GM13977 (cell line): ENCODE measurements around the gene NKX2-4.

Experiments
- DNase-seq: peaks from one replicate; pipeline ENCODE4 v3.0.0; 2012; ENCODE audit warnings: low spot score
- CTCF ChIP-seq: IDR thresholded peaks from 2 replicates; pipeline ENCODE4 v1.5.1; 2012; ENCODE audit warnings: mild to moderate bottlenecking, control low read depth; ENCODE audit not compliant: insufficient read depth; ENCODE audit errors: extremely low read depth, missing control alignments
- in situ Hi-C: fragments of 300-500 bp; cut with MboI; formaldehyde crosslinking; loops from one replicate; pipeline ENCODE4 v1.12.0; 2022; ENCODE audit warnings: low sequenced_read_pairs, low pct_unique_long_range_greater_than_20kb, mixed read lengths, inconsistent platforms; ENCODE audit not compliant: unreplicated experiment

Gene NKX2-4

DNA sequence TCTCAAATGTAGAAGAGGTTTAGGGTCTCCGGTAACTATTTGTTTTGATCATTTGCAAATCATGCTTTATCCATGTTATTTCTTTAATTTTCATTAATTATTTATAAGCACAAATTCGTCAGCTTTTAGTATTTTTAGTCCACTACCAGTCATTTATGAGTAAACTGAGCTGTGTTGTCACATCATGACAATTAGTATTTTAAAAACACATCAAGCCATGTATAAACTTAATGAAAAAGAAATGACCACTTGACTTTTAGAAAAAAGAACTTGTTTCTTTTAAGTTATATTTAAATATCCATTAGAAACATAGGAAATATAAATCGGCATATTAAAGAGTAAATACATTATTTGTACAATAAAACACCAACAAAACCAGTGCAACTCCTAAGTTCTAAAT, 2.8 kb downstream of the NKX2-4 start:
- DNase-seq, result no peak
- no peak for TF ChIP-seq CTCF
- in situ Hi-C loops, result loop anchor here (25.0 kb wide), 1 partner anchor 282 kb away; the partner anchor contains the start of gene LINC00237

GRCh38 chr20:21393816-21394519, 3.4 kb downstream of the NKX2-4 start:
- in situ Hi-C loops, result loop anchor here (25.0 kb wide), 1 partner anchor 282 kb away; the partner anchor contains the start of gene LINC00237
- TF ChIP-seq CTCF, result no peak
- DNase-seq, result no peak

DNA sequence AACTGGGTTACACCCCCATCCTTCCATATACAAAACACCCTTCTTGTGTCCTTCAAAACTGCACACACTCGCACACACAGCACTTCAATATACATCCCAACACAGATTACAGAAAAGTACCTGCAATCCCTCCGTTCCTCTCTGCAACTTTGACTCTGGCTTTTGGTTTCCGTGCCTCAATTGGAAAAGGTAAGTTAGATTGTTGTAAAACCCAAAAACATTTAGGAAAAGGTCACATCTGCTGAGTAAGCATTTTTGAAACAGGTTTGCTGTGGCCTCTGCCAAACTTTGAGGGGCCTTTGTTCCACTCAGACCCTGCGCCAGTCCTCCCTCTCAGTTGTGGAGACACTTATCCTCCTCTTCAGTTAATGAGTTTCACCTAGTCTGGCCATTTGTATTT, 4.2 kb downstream of the NKX2-4 start:
- no peak for DNase-seq
- TF ChIP-seq CTCF, result no peak
- in situ Hi-C loops, result loop anchor here (25.0 kb wide), 1 partner anchor 281 kb away; the partner anchor contains the start of gene LINC00237

GRCh38 chr20:21391972-21392352, 5.4 kb downstream of the NKX2-4 start:
- no peak for DNase-seq
- in situ Hi-C loops, result loop anchor here (25.0 kb wide), 1 partner anchor 280 kb away; the partner anchor contains the start of gene LINC00237
- no peak for TF ChIP-seq CTCF

- peak; percentile 46 for DNase-seq
- no peak for TF ChIP-seq CTCF
- in situ Hi-C loops, result loop anchor here (25.0 kb wide), 1 partner anchor 279 kb away; the partner anchor contains the start of gene LINC00237
Observed at GRCh38 chr20:21391185-21391971, 5.9 kb downstream of the NKX2-4 start.

GRCh38 chr20:21390768-21391167, 6.6 kb downstream of the NKX2-4 start:
- no peak for DNase-seq
- in situ Hi-C loops, result loop anchor here (25.0 kb wide), 1 partner anchor 278 kb away; the partner anchor contains the start of gene LINC00237
- no peak for TF ChIP-seq CTCF
